ENCODE measurements around the gene PACRG.

PACRG gene

DNA sequence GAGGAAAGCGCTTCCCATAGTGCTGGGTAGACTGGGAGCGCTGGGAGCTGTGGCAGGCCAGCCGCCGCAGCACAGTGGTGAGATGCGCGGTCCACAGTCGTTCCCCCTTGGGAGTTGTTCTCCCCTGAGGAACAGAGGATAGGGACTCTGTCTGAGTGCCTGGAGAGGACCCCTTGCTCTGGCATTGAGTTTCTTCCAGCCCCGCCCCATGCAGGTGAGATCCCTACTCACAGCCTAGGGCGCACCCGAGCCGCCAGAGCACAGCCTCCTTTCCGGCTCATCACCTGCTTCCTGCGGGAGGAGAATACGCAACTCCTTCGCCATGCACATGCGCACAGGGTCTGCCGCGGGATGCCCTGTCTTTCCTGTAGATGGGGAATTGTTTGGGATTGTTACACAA lies 140.6 kb downstream of the PACRG start:
- DNase-seq (ENCODE audit: low read depth): no peak
- TF ChIP-seq MYC (IDR thresholded peaks at IDR 0.05; ENCODE audit: low read depth, low read length) (no peak), POLR2A (IDR thresholded peaks at IDR 0.05; ENCODE audit: extremely low read depth, insufficient read length) (no peak)
- TF ChIP-seq, protein P1, sequence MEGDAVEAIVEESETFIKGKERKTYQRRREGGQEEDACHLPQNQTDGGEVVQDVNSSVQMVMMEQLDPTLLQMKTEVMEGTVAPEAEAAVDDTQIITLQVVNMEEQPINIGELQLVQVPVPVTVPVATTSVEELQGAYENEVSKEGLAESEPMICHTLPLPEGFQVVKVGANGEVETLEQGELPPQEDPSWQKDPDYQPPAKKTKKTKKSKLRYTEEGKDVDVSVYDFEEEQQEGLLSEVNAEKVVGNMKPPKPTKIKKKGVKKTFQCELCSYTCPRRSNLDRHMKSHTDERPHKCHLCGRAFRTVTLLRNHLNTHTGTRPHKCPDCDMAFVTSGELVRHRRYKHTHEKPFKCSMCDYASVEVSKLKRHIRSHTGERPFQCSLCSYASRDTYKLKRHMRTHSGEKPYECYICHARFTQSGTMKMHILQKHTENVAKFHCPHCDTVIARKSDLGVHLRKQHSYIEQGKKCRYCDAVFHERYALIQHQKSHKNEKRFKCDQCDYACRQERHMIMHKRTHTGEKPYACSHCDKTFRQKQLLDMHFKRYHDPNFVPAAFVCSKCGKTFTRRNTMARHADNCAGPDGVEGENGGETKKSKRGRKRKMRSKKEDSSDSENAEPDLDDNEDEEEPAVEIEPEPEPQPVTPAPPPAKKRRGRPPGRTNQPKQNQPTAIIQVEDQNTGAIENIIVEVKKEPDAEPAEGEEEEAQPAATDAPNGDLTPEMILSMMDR (IDR thresholded peaks at IDR 0.05; ENCODE audit: low read depth, low read length): no peak
- TF ChIP-seq, protein P2, sequence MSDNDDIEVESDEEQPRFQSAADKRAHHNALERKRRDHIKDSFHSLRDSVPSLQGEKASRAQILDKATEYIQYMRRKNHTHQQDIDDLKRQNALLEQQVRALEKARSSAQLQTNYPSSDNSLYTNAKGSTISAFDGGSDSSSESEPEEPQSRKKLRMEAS (IDR thresholded peaks at IDR 0.05; ENCODE audit: low read depth, low read length): no peak
- no peak overlapping the region for H3K4me3 ChIP-seq (ENCODE audit: low read depth, low read length)

GRCh38 chr6:162871966-162872365 lies 144.2 kb downstream of the PACRG start:
- no peak for TF ChIP-seq MYC (IDR thresholded peaks at IDR 0.05; ENCODE audit: low read depth, low read length)
- TF ChIP-seq, protein P1 (IDR thresholded peaks at IDR 0.05; ENCODE audit: low read depth, low read length): no peak
- TF ChIP-seq POLR2A (IDR thresholded peaks at IDR 0.05; ENCODE audit: extremely low read depth, insufficient read length): no peak
- TF ChIP-seq, protein P2 (IDR thresholded peaks at IDR 0.05; ENCODE audit: low read depth, low read length): no peak
- DNase-seq (ENCODE audit: low read depth): no peak

DNA sequence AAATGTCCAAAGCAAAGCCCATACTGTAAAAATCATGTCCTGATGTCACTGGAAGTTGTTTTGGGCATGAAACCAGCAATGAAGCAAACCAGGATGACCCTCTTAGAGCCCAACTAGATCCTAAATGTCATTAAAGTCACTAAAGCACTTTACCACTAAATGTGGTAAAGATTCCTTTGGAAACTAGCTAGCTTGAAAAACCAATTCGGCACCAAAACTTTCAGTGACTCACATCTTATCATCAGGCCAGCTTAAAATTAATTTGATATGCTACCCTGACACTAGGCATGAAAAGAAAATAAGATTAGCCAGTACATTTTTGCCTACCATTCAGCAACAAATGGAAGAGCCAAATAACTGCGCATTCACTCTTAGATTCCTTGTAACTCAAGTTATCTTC lies 145.8 kb downstream of the PACRG start:
- no peak for DNase-seq (ENCODE audit: low read depth)
- TF ChIP-seq POLR2A (IDR thresholded peaks at IDR 0.05; ENCODE audit: extremely low read depth, insufficient read length) (no peak), MYC (IDR thresholded peaks at IDR 0.05; ENCODE audit: low read depth, low read length) (no peak)
- TF ChIP-seq, protein P2 (IDR thresholded peaks at IDR 0.05; ENCODE audit: low read depth, low read length): no peak
- TF ChIP-seq, protein P1 (IDR thresholded peaks at IDR 0.05; ENCODE audit: low read depth, low read length): no peak
- H3K4me3 ChIP-seq (ENCODE audit: low read depth, low read length): no peak overlapping the region

More at GRCh38 chr6:162871966-162872365, 144.2 kb downstream of the PACRG start:
- no peak overlapping the region for H3K4me3 ChIP-seq (ENCODE audit: low read depth, low read length)

DNA sequence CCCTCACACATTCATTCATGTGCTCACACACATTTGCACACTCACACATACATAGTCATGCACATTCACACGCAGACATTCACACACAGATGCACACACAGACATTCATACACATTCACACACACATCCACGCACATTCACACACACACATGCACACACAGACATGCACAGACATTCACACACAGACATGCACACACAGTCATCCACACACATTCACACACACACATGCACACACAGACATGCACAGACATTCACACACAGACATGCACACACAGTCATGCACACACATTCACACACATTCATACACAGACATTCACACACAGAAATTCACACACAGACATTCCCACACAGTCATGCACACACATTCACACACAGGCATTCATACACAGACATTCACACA lies 147.3 kb downstream of the PACRG start:
- H3K4me3 ChIP-seq (ENCODE audit: low read depth, low read length): no peak overlapping the region
- TF ChIP-seq, protein P2 (IDR thresholded peaks at IDR 0.05; ENCODE audit: low read depth, low read length): no peak
- no peak for TF ChIP-seq MYC (IDR thresholded peaks at IDR 0.05; ENCODE audit: low read depth, low read length)
- TF ChIP-seq POLR2A (IDR thresholded peaks at IDR 0.05; ENCODE audit: extremely low read depth, insufficient read length): no peak
- TF ChIP-seq, protein P1 (IDR thresholded peaks at IDR 0.05; ENCODE audit: low read depth, low read length): no peak
- no peak for DNase-seq (ENCODE audit: low read depth)

DNA sequence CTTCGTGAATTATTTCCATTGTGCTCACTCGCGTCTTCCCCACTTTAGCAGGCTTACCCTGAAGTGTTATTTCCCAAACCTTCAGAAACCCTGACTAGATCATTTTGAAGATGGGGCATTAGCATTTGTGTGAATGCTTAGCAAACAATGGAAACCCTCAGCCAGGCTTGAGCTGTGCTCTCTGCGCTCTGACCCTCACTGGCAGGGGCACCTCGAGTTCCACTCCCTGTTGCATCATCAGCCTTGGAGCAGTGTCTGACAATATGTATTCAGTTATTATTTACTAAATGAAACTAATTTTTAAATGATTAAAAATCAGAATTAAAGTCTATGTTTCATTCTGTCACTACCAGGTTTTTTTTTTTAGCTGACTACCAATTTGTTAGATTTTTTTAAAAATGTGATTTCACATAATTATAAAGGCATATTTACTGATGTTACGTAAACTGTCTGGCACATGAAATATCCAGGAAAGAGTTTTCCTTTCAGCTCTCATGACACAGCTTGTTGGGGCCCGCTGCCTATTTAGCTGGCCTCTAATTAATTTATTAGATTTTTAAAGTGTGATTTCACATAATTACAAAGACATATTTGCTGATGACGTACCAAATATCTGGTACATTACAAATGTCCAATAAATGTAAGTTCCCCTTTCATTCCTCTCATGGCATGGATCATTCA lies 155.2 kb downstream of the PACRG start:
- DNase-seq (ENCODE audit: low read depth): peak; percentile 18
- TF ChIP-seq, protein P2 (IDR thresholded peaks at IDR 0.05; ENCODE audit: low read depth, low read length): no peak
- TF ChIP-seq, protein P1 (IDR thresholded peaks at IDR 0.05; ENCODE audit: low read depth, low read length): no peak
- TF ChIP-seq POLR2A (IDR thresholded peaks at IDR 0.05; ENCODE audit: extremely low read depth, insufficient read length) (no peak), MYC (IDR thresholded peaks at IDR 0.05; ENCODE audit: low read depth, low read length) (no peak)
- H3K4me3 ChIP-seq (ENCODE audit: low read depth, low read length): no peak overlapping the region

All from NB4 (cell line).